NB4 (cell line): ENCODE measurements around the gene SETD9.

Experiments
- POLR2A ChIP-seq: IDR thresholded peaks from 2 replicates; pipeline ENCODE4 v1.6.1; 2011; ENCODE audit warnings: mild to moderate bottlenecking; ENCODE audit not compliant: insufficient read length; ENCODE audit errors: extremely low read depth
- TF ChIP-seq, protein P1 (sequence below): IDR thresholded peaks from one replicate; pipeline ENCODE4 v1.5.1; 2012; ENCODE audit warnings: low read depth, low read length
- TF ChIP-seq, protein P2 (sequence below): IDR thresholded peaks from 2 replicates; pipeline ENCODE4 v1.6.1; 2011; ENCODE audit warnings: low read depth, low read length

GRCh38 chr5:56908942-56909293, 478 bp upstream of the SETD9 start:
- TF ChIP-seq, protein P1, sequence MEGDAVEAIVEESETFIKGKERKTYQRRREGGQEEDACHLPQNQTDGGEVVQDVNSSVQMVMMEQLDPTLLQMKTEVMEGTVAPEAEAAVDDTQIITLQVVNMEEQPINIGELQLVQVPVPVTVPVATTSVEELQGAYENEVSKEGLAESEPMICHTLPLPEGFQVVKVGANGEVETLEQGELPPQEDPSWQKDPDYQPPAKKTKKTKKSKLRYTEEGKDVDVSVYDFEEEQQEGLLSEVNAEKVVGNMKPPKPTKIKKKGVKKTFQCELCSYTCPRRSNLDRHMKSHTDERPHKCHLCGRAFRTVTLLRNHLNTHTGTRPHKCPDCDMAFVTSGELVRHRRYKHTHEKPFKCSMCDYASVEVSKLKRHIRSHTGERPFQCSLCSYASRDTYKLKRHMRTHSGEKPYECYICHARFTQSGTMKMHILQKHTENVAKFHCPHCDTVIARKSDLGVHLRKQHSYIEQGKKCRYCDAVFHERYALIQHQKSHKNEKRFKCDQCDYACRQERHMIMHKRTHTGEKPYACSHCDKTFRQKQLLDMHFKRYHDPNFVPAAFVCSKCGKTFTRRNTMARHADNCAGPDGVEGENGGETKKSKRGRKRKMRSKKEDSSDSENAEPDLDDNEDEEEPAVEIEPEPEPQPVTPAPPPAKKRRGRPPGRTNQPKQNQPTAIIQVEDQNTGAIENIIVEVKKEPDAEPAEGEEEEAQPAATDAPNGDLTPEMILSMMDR, result no peak
- TF ChIP-seq, protein P2, sequence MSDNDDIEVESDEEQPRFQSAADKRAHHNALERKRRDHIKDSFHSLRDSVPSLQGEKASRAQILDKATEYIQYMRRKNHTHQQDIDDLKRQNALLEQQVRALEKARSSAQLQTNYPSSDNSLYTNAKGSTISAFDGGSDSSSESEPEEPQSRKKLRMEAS, result no peak
- TF ChIP-seq POLR2A, result no peak
